PC-9 (cell line): ENCODE measurements around the gene SDR42E2.

ENCODE experiments used
- CTCF ChIP-seq: fragments of 200-600 bp; sonication (generic); conservative IDR thresholded peaks from 2 replicates; pipeline ENCODE4 v1.6.1; 2017; ENCODE audit warnings: mixed run types, antibody characterized with exemption, mild to moderate bottlenecking, moderate library complexity
- EZH2 ChIP-seq: fragments of 200-600 bp; sonication (generic); IDR thresholded peaks from 2 replicates; pipeline ENCODE4 v1.8.0; 2017; ENCODE audit warnings: antibody characterized with exemption, low read depth

GRCh38 chr16:22164482-22164881 is 2.2 kb downstream of the SDR42E2 start:
- no peak for TF ChIP-seq CTCF
- no peak for TF ChIP-seq EZH2
